Testis (tissue), 3 donors: Measurements from ENCODE around the gene MAGI2. TPM values are rescaled to one million over a fixed set of nuclear protein-coding genes. Genes with fewer than 3 reads are reported as not detected.

Source experiments
- DNase-seq: peaks from one replicate; pipeline ENCODE4 v3.0.0-alpha.2; 2019
- H3K27ac ChIP-seq, 2 donors: fragments of 200-600 bp; sonication (generic); one replicate each; pipeline ENCODE4 v1.5.1; 2019
- H3K27me3 ChIP-seq: fragments of 200-600 bp; sonication (generic); one replicate; pipeline ENCODE4 v1.5.1; 2019
- H3K36me3 ChIP-seq: fragments of 200-600 bp; sonication (generic); one replicate; pipeline ENCODE4 v1.5.1; 2017; ENCODE audit warnings: low read depth; ENCODE audit errors: missing control alignments
- H3K4me1 ChIP-seq: fragments of 200-600 bp; sonication (generic); one replicate; pipeline ENCODE4 v1.5.1; 2019
- H3K4me3 ChIP-seq, 2 donors: fragments of 200-600 bp; sonication (generic); one replicate each; pipeline ENCODE4 v1.5.1; 2017 to 2019
- H3K9me3 ChIP-seq: fragments of 200-600 bp; sonication (generic); one replicate; pipeline ENCODE4 v1.5.1; 2017
- CTCF ChIP-seq, 3 experiments: fragments of 450-650 bp in 2 of 3; fragments of 200-600 bp in 1 of 3; sonication (generic) in 1 of 3; IDR thresholded peaks; one replicate each; pipeline ENCODE4 v1.5.1; 2016 to 2019; ENCODE audit warnings: antibody characterized with exemption in 3 of 3, mild to moderate bottlenecking in 2 of 3, moderate library complexity in 1 of 3
- POLR2A ChIP-seq: fragments of 450-650 bp; IDR thresholded peaks from one replicate; pipeline ENCODE4 v1.6.1; 2017; ENCODE audit warnings: antibody characterized with exemption, mild to moderate bottlenecking, moderate library complexity
- WGBS, 2 donors: methylation state at CpG; one replicate each; pipeline ENCODE4 v1.1.5; 2018; 5-methylcytosine and 5-hydroxymethylcytosine counted together
- intact Hi-C: fragments of 100-400 bp; cut with DNase I; formaldehyde crosslinking; loops from one replicate; pipeline ENCODE4 v1.15.1; 2023; ENCODE audit warnings: low total_unique reads
- polyA plus RNA-seq: library from polyadenylated mRNA; stranded (reverse); fragments of 350-450 nt; fragmentation: Illumina TruSeq; extraction: RNeasy Lipid Tissue Mini Kit (QIAGEN cat#74804); gene quantifications from one replicate; pipeline ENCODE4 v1.2.3, GENCODE V29; 2014; ENCODE audit warnings: low read depth, low replicate concordance; ENCODE audit not compliant: insufficient read depth
- total RNA-seq, 2 donors: library from RNA; depleted of rRNA; stranded (reverse); fragments of >200 nt; gene quantifications; one replicate each; pipeline ENCODE4 v1.2.3, GENCODE V29; 2016

MAGI2 gene
- total and polyA plus RNA-seq, 3 donors from 2014 or later, result 11.2 to 13.1 (median 12.4) TPM

GRCh38 chr7:79291498-79291865 is 162.0 kb downstream of the MAGI2 start:
- no peaks in the 10 kb centered on the region for H3K9me3 ChIP-seq
- no peak overlapping the region for H3K27ac ChIP-seq
- TF ChIP-seq POLR2A, result no peak
- TF ChIP-seq CTCF (IDR thresholded peaks at IDR 0.05), result no peak
- H3K27me3 ChIP-seq, result no peaks in the 10 kb centered on the region
- DNase-seq, result no peak
- no peaks in the 10 kb centered on the region for H3K4me1 ChIP-seq
- H3K36me3 ChIP-seq, result no peaks in the 10 kb centered on the region
- intact Hi-C loops, result no loop called here
- no peak overlapping the region for H3K4me3 ChIP-seq

DNA sequence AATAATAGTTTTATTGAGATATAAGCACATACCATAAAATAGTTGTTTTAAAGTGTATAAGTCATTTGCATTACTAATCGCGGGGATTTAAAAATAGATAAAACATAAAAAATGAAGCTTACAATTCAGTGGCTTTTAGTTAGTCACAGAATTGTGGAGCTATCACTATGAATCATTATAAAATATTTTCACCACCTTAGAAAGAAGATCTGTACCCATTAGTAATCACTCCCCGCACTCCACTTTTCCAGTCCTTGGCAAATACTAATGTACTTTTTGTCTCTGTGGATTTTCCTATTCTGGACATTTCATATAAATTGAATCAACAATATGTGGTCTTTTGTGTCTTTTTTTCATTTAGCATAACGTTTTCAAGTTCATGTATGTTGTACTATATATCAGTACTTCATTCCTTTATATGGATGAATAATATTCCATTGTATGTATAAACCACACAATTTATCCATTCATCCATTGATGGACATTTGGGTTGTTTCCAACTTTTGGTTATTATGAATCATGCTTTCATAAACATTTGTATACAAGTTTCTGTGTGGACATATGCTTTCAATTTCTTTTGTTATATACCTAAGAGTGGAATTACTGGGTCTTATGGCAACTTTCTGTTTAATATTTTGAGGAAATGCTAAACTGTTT is 162.5 kb downstream of the MAGI2 start:
- WGBS, 2 donors, result 83 to 85% methylated on average over 4 of the region's 4 CpGs
- intact Hi-C loops, result no loop called here

GRCh38 chr7:79290398-79290797 is 163.1 kb downstream of the MAGI2 start:
- no peak for DNase-seq
- H3K27me3 ChIP-seq, result no peaks in the 10 kb centered on the region
- H3K36me3 ChIP-seq, result no peaks in the 10 kb centered on the region
- WGBS, 2 donors, result 90 to 93% methylated on average over 3 of the region's 3 CpGs
- H3K4me1 ChIP-seq, result no peaks in the 10 kb centered on the region
- TF ChIP-seq CTCF (IDR thresholded peaks at IDR 0.05), result no peak
- intact Hi-C loops, result no loop called here
- H3K4me3 ChIP-seq, result no peak overlapping the region
- no peaks in the 10 kb centered on the region for H3K9me3 ChIP-seq
- no peak overlapping the region for H3K27ac ChIP-seq

More for the DNA sequence above, 162.5 kb downstream of the MAGI2 start:
- Histone ChIP-seq H3K27me3 (no peaks in the 10 kb centered on the region), H3K27ac (no peak overlapping the region), H3K36me3 (no peaks in the 10 kb centered on the region), H3K9me3 (no peaks in the 10 kb centered on the region), H3K4me3 (no peak overlapping the region), H3K4me1 (no peaks in the 10 kb centered on the region)
- TF ChIP-seq POLR2A (no peak), CTCF (IDR thresholded peaks at IDR 0.05) (no peak)
- no peak for DNase-seq

- no peaks in the 10 kb centered on the region for H3K9me3 ChIP-seq
- no peaks in the 10 kb centered on the region for H3K4me1 ChIP-seq
- WGBS, 2 donors, result 64 to 68% methylated on average over 5 of the region's 5 CpGs
- TF ChIP-seq CTCF (IDR thresholded peaks at IDR 0.05) (no peak), POLR2A (no peak)
- no peaks in the 10 kb centered on the region for H3K36me3 ChIP-seq
- no peak overlapping the region for H3K4me3 ChIP-seq
- no peaks in the 10 kb centered on the region for H3K27me3 ChIP-seq
- no peak overlapping the region for H3K27ac ChIP-seq
- no peak for DNase-seq
- intact Hi-C loops, result no loop called here
Measured at GRCh38 chr7:79288655-79289054, 164.8 kb downstream of the MAGI2 start.

DNA sequence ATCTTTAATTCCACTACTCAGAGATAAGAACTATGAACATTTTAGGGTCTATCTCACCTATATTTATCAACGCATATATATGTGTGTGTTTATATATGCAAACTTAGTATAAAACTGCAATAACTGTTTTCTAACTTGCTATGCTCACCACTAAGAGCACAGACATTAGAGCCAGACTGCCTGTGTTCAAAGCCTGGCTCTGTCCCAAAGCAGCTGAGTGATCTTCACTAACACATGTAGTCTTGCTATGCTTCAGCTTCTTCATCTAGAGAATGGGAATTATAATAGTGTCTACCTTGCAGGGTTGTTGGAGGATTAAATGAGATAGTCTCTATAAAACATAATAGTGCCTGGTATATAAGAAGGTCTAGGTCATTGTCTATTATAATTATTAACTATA is 165.5 kb downstream of the MAGI2 start:
- DNase-seq, result no peak
- Histone ChIP-seq H3K36me3 (no peaks in the 10 kb centered on the region), H3K4me3 (no peak overlapping the region), H3K9me3 (no peaks in the 10 kb centered on the region), H3K27me3 (no peaks in the 10 kb centered on the region), H3K4me1 (no peaks in the 10 kb centered on the region), H3K27ac (no peak overlapping the region)
- WGBS, 2 donors, result 82 to 87% methylated on average over 1 of the region's 1 CpG
- intact Hi-C loops, result no loop called here
- TF ChIP-seq CTCF (IDR thresholded peaks at IDR 0.05) (no peak), POLR2A (no peak)
